Measurements from ENCODE around the gene TRIM66.

- no peak for TF ChIP-seq POLR2A (IDR thresholded peaks at IDR 0.05; ENCODE audit: low read length)
- no peak for TF ChIP-seq GATA1 (IDR thresholded peaks at IDR 0.05; ENCODE audit: low read depth, low read length)
Observed at GRCh38 chr11:8704136-8704535, 21.7 kb upstream of the TRIM66 start.
